GM12872 (cell line): ENCODE data around the gene CDH15.

Experiments
- CTCF ChIP-seq: IDR thresholded peaks from 3 replicates; pipeline ENCODE4 v1.5.1; 2011; ENCODE audit warnings: low read depth, mild to moderate bottlenecking, low read length, moderate library complexity; ENCODE audit not compliant: insufficient read depth

CDH15 gene

GRCh38 chr16:89147085-89147817, 24.3 kb upstream of the CDH15 start:
- TF ChIP-seq CTCF = no peak

- TF ChIP-seq CTCF = no peak
Observed at GRCh38 chr16:89149386-89149785, 22.2 kb upstream of the CDH15 start.

- no peak for TF ChIP-seq CTCF
Observed at GRCh38 chr16:89150090-89150835, 21.3 kb upstream of the CDH15 start.

- no peak for TF ChIP-seq CTCF
Observed at GRCh38 chr16:89150981-89151380, 20.6 kb upstream of the CDH15 start.

GRCh38 chr16:89152831-89153700, 18.5 kb upstream of the CDH15 start:
- no peak for TF ChIP-seq CTCF

- no peak for TF ChIP-seq CTCF
Observed at GRCh38 chr16:89153848-89154271, 17.7 kb upstream of the CDH15 start.
